DOHH2 (cell line): ENCODE data around the gene CYB5A.

ENCODE experiments used
- EZH2phosphoT487 ChIP-seq: fragments of 200-600 bp; sonication (generic); IDR thresholded peaks from 2 replicates; pipeline ENCODE4 v1.6.1; 2017; ENCODE audit warnings: borderline replicate concordance, mild to moderate bottlenecking, antibody characterized with exemption, low read length, moderate library complexity, mixed read lengths
- TF ChIP-seq, protein P1 (sequence below): fragments of 200-600 bp; sonication (generic); IDR thresholded peaks from one replicate; pipeline ENCODE4 v1.5.1; 2014; ENCODE audit warnings: antibody characterized with exemption, mild to moderate bottlenecking, low read depth, low read length; ENCODE audit not compliant: poor library complexity, severe bottlenecking

DNA sequence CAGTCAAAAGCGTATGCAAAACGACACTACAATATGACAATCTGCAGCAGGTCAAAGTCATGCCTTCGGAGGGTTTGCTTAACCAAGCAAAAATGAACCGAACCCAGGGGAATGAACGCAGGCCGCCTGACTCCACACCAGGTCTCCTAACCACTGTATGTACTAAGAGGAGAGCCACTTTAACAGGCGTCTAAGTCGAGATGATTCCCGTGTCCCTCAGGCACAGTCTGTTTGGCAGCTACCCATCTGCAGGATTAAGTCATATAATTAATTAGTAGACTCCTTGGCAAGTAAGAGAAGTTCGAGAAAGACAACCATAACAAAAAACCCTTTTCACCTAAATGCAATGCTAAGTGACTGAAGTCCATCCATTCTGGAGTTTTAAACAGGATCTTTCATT, 15.2 kb downstream of the CYB5A start:
- TF ChIP-seq, protein P1, sequence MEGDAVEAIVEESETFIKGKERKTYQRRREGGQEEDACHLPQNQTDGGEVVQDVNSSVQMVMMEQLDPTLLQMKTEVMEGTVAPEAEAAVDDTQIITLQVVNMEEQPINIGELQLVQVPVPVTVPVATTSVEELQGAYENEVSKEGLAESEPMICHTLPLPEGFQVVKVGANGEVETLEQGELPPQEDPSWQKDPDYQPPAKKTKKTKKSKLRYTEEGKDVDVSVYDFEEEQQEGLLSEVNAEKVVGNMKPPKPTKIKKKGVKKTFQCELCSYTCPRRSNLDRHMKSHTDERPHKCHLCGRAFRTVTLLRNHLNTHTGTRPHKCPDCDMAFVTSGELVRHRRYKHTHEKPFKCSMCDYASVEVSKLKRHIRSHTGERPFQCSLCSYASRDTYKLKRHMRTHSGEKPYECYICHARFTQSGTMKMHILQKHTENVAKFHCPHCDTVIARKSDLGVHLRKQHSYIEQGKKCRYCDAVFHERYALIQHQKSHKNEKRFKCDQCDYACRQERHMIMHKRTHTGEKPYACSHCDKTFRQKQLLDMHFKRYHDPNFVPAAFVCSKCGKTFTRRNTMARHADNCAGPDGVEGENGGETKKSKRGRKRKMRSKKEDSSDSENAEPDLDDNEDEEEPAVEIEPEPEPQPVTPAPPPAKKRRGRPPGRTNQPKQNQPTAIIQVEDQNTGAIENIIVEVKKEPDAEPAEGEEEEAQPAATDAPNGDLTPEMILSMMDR = no peak
- TF ChIP-seq EZH2phosphoT487 = no peak
